Lung (tissue), 12 donors: ENCODE measurements around the gene TAX1BP1. TPM values are rescaled to one million over a fixed set of nuclear protein-coding genes. Genes with fewer than 3 reads are reported as not detected.

ENCODE experiments used
- ATAC-seq: fragments of 200-7000 bp; cut with Tn5 transposase; one replicate; pipeline ENCODE4 v1.9.1; 2020; ENCODE audit warnings: moderate number of reproducible peaks; ENCODE audit not compliant: insufficient read depth, low FRiP score
- DNase-seq, 3 donors: peaks; one replicate each; pipeline ENCODE4 v3.0.0-alpha.2; 2013 to 2017
- H3K27ac ChIP-seq, 2 donors: one replicate each; pipeline ENCODE4 v1.5.1; 2013; ENCODE audit warnings: mild to moderate bottlenecking in 2 of 2, moderate library complexity in 2 of 2, control low read depth in 1 of 2, inconsistent platforms in 1 of 2, low read depth in 1 of 2, low read length in 1 of 2
- H3K27me3 ChIP-seq, 3 donors: one replicate each; pipeline ENCODE4 v1.5.1; 2013; ENCODE audit warnings: low read length in 2 of 3; ENCODE audit not compliant: control insufficient read depth in 3 of 3, insufficient read depth in 3 of 3
- H3K36me3 ChIP-seq, 4 donors: one replicate each; pipeline ENCODE4 v1.5.1; 2013; ENCODE audit warnings: low read length in 4 of 4, mild to moderate bottlenecking in 1 of 4, moderate library complexity in 1 of 4; ENCODE audit not compliant: control insufficient read depth in 4 of 4, insufficient read depth in 4 of 4
- H3K4me1 ChIP-seq, 5 donors: one replicate each; pipeline ENCODE4 v1.5.1; 2013; ENCODE audit warnings: low read length in 5 of 5, mild to moderate bottlenecking in 2 of 5, moderate library complexity in 1 of 5; ENCODE audit not compliant: control insufficient read depth in 5 of 5, insufficient read depth in 5 of 5
- H3K4me3 ChIP-seq: one replicate; pipeline ENCODE4 v1.5.1; 2013; ENCODE audit warnings: mild to moderate bottlenecking, control low read depth, moderate library complexity
- H3K9ac ChIP-seq, 2 donors: one replicate each; pipeline ENCODE4 v1.5.1; 2013; ENCODE audit warnings: low read length in 2 of 2, control low read depth in 1 of 2; ENCODE audit not compliant: insufficient read depth in 1 of 2
- H3K9me3 ChIP-seq, 4 donors: one replicate each; pipeline ENCODE4 v1.5.1; 2013; ENCODE audit warnings: low read length in 3 of 4, mild to moderate bottlenecking in 1 of 4, moderate library complexity in 1 of 4; ENCODE audit not compliant: control insufficient read depth in 4 of 4, insufficient read depth in 3 of 4
- CTCF ChIP-seq: IDR thresholded peaks from 2 replicates; pipeline ENCODE4 v1.5.1; 2012; ENCODE audit warnings: mild to moderate bottlenecking; ENCODE audit errors: control extremely low read depth, extremely low read depth
- WGBS, 2 donors: extraction: QIAGEN DNeasy Blood & Tissue Kit; methylation state at CpG; one replicate each; pipeline ENCODE4 v1.1.7; 2013; 5-methylcytosine and 5-hydroxymethylcytosine counted together
- polyA plus RNA-seq, 2 donors: library from polyadenylated mRNA; stranded (reverse); fragments of 200-250 nt; gene quantifications; one replicate each; pipeline ENCODE4 v1.2.1, GENCODE V29; 2013
- total RNA-seq, 2 donors: library from RNA; depleted of rRNA in 1 of 2; stranded (reverse); fragments of >200 nt in 1 of 2; gene quantifications; one replicate each; pipeline ENCODE4 v1.2.1, GENCODE V29; 2014 to 2021
- donor health status: control.
- donor health status: control.
- donor health status: Bipolar disorder and iron deficiency.
- donor health status: healthy.
- donor health status: DM: yes; HTN: yes; CAD: no.

The TAX1BP1 gene
- total and polyA plus RNA-seq, 4 donors: 61.4 to 137 (median 83.0) TPM

GRCh38 chr7:27747589-27748368, 7.8 kb downstream of the TAX1BP1 start:
- Histone ChIP-seq H3K4me3 (no peak overlapping the region), H3K27ac (no peak overlapping the region), H3K9me3 (no peaks in the 10 kb centered on the region), H3K27me3 (no peaks in the 10 kb centered on the region), H3K9ac (no peak overlapping the region), H3K4me1 (peaks cover 0 to 23% (median 7%) of the 10 kb centered on the region in 5 donors), H3K36me3 (peaks cover 3 to 17% (median 11%) of the 10 kb centered on the region in 4 donors)
- WGBS, 2 donors: 83 to 85% methylated on average over 4 of the region's 4 CpGs
- no peak for TF ChIP-seq CTCF
- no peak for ATAC-seq
- DNase-seq: no peak

GRCh38 chr7:27750316-27750715, 10.4 kb downstream of the TAX1BP1 start:
- no peak for DNase-seq

GRCh38 chr7:27751888-27752660, 12.1 kb downstream of the TAX1BP1 start:
- TF ChIP-seq CTCF: no peak
- Histone ChIP-seq H3K4me1 (peaks cover 0 to 13% (median 0%) of the 10 kb centered on the region in 5 donors), H3K36me3 (peaks cover 5 to 24% (median 14%) of the 10 kb centered on the region in 4 donors), H3K27ac (no peak overlapping the region), H3K9me3 (no peaks in the 10 kb centered on the region), H3K27me3 (no peaks in the 10 kb centered on the region), H3K4me3 (no peak overlapping the region), H3K9ac (no peak overlapping the region)
- ATAC-seq (no peak), DNase-seq (no peak)
- 97 to 98% methylated on average over 6 of the region's 6 CpGs for WGBS, 2 donors

More at GRCh38 chr7:27750316-27750715, 10.4 kb downstream of the TAX1BP1 start:
- Histone ChIP-seq H3K9ac (no peak overlapping the region), H3K4me1 (peaks cover 0 to 19% (median under 1%) of the 10 kb centered on the region in 5 donors), H3K27me3 (no peaks in the 10 kb centered on the region), H3K4me3 (no peak overlapping the region), H3K36me3 (peaks cover 4 to 19% (median 14%) of the 10 kb centered on the region in 4 donors), H3K27ac (no peak overlapping the region), H3K9me3 (no peaks in the 10 kb centered on the region)
- ATAC-seq: no peak
- no peak for TF ChIP-seq CTCF
- WGBS, 2 donors: 65 to 73% methylated on average over 2 of the region's 2 CpGs
